A204.1 (cell line): ENCODE results near the gene PRR5.

Source experiments
- FAIRE-seq: peaks from 2 replicates; lab custom pipeline; 2012; peaks lifted over from hg19 to GRCh38; lab: Jason Lieb, UNC

The PRR5 gene

DNA sequence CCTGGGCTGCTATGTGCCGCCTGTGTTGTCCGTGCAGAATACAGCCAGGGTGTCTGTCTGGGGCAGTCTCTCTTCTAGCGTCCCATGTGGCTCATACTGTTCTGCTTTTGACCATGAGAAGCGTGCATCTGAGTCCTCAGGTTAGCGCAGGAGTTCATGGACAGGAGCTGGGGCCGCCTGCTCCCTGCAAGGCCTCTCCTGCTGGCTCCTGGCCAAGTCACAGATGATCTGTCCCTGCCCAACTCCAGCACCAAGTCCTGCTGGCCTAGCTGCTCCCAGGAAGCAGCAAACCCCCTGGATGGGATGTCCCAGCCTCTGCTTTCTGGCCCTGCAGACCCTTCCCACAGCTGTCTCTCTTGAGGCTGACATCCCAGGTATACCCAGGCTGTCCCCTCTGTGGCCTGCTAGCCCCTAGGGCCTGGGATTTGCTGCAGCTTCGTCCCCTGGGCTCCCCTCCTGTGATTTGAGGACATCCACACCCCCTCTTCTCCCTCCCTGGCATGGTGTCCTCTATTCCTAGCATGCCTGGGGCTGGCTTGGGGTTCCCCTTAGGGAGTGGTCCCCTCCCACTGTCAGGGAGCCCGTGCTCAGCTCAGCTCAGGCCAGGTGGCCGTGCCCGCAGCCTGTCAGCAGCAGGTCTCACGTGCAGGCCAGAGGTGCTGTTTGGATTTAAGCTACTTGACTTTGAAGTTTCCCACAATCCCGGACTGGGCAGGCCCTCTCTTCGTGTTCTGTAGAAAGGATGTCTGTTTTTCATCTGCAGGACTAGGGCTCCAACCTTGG lies 17.8 kb downstream of the PRR5 start:
- no peak for FAIRE-seq

DNA sequence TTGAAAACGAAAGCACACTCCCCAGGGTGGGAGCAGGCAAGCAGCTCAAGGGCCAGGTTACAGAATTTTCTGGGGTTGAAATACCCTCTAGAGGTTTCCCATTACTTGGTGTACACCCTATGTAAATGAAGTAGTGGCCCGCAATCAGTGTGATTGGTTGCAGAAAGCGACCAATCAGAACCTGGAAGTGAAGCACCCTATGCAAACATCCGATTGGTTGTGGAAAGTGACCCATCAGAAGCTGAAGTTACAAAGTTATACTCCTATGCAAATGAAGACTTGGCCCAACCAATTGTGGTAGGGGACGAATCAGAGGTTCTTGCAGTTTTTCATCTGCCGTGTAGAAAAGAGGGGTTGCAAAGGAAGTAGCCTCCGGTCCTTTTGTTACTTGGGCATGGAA lies 19.2 kb downstream of the PRR5 start:
- no peak for FAIRE-seq

DNA sequence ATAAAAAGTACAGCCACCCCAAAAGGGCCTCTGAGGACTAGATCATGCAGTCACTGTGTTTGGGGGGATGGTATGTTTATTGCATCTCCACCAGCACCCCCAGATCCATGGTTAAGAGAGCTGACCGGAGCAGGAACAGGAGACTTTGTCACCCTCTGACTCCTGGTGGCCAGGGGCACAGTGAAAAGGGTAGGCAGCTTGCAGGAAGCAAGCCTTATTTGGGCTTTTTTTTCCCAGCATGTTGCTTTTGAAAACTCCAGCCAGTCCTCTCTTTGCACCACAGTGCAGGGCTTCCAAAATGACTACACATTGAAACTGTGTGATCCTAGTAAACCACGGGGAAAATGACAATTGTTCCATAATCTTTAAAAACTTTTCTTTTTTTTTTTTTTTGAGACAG lies 20.6 kb downstream of the PRR5 start:
- FAIRE-seq = no peak

DNA sequence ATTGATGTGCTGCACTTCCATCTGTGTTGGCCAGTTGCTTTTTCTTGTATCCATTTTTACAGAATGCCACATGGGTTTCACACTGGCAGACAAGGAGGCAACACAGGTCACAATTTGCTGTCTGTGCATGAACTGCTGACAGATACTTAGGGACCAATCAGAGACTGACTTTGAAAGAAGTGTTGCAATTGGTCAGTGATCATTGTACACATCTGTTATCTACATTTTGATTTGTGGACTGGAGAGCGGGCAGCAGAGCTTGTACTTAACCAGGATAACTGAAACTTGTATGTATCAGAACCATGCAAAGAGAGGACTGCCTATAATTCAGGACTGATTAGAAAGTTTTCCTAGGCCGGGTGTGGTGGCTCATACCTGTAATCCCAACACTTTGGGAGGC lies 21.8 kb downstream of the PRR5 start:
- no peak for FAIRE-seq

DNA sequence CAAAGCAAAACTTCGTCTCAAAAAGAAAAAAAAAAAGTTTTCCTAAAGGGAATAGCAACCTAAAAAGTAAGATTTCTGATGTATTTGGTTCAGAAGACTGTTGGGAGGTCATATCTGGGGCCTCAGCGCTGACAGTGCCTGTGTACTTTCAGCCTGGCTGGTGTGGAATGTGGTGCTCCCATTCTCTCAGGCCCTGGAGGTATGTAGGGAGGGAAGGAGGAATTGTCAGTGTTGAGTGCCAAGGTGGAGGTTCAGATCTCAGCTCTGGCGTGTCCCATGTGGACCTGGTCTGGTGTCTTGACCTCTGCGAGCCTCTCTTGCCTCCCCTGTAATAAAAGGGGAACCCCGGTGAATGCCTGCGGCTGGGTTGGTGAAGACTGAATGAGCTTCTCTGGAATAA lies 22.4 kb downstream of the PRR5 start:
- FAIRE-seq = no peak

DNA sequence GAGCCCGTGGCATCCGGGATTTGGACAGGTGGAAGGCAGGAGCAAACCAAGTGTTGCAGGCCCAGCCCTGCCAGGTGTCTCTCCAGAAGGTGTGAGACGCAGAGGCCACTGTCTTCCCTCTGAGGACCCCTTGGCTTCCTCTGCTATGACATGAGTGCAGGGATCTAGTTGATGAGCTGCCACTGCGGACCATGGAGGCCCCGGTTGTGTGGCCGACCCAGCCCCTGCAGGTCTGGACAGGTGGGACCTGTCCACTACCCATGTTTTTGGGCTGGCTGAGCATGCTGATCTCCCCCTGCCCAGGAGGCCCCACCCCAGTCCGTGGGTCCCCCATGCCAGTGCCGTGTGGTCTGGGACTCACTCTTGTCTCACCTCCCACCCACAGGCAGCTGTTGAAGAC lies 22.9 kb downstream of the PRR5 start:
- no peak for FAIRE-seq

DNA sequence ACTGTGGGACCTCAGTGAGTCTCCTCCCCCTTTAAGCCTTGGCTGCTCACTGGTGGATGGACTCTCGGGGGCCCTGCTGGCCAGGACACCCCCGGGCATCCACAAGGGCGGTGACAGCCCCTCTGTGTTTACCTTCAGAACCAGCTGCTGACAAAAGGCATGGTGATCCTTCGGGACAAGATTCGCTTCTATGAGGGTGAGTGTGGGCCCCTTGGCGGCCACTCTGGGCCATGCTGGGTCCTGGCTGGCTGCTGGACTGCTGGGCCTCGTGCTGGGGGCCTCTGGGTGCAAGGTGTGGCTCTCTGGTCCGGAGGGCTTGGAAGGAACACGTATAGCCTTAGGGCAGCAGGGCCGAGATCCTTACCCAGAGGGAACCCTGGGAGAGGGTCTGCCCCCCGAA lies 24.4 kb downstream of the PRR5 start:
- FAIRE-seq = no peak

DNA sequence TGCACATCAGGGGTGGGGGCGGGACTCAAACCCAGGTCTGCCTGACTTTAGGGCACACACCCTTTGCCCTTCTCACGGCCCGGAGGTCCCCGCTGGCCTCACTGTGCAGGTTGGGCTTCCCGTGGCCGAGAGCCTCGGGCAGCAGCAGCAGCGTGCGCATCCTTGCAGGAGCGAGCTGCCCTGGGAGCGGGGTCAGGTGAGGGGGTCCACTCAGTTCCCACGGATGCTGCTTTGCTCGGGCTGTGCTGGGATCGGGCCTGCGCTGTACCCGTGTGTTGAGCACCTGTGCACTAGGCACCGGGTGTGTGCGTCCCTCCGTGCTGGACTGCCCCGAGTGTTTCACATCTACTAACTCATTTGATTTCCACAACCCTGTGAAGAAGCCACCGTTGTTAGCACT lies 25.1 kb downstream of the PRR5 start:
- FAIRE-seq = no peak

DNA sequence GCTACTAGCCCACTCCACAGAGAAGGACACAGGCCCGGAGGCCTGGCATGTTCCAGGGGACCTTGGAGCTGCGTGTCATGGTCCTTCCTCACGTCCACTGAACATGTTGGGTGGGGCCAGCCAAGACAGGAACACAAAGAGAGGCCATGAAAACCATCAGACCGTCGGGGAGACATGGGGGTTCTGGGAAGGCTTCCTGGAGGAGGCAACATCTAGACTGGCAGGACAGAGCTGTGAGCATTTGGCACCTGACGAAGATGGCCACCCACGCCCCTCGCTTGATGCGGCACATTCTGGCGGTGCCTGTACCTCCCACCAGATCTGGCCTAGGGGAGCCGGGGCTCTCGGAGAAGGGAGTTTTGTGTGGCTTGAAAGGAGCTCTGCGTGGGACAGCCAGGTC lies 25.7 kb downstream of the PRR5 start:
- FAIRE-seq = no peak

DNA sequence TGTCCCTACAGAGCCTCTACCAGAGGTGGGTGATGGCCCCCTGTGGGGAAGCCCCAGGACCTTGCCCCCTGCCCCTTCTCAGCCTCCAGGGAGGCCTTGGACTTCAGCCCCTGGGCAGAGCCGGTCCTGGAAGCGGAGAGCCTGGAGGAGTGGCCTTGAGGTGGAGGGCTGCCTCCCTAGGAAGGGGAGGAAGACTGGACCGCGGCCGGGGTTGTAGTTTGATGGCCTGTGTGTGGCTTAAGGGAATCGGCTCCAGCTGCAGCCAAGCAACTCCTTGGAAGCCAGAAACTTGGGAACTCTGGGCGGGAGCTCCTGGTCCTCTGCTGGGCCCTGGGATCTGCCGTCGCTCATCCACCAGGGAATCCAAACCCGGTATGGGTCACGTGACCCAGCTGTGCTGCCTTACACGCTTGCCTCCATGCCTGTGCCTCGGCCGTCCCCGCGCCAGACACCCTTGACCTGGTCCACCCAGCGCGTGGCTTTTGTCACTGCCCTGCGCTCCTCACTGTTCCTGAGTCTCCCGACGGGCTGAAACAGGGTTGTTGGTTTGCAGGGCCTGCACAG lies 26.8 kb downstream of the PRR5 start:
- no peak for FAIRE-seq

DNA sequence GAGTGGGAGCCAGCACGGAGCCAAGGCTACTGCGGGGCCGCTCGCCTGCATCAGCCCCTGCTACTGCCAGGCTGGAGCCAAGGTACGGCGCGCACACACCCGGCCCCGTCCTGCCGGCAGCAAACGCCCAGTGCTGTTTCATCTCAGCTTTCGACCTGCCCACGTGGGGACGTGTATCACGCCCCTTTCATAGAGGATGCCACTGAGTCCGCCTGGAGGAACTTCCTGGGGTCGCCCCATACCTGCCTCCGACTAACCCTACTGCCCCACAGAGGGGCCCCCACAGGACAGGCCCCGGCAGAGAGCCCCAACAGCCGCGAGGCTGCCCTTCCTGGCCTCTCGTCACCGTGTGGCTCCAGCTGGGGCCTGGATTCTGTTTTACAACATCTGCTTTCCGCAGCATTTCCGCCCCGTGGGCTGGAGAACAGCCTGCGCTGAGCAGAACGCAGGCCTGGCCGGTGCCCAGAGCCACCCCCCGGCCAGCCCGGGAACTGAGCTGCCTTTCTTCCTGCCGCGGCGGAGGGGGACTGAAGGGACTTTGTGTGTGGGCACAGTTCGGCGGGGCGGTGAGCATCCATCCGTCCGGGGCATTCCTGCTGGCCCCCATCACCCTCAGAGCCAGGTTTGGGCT lies 27.5 kb downstream of the PRR5 start:
- FAIRE-seq = no peak

DNA sequence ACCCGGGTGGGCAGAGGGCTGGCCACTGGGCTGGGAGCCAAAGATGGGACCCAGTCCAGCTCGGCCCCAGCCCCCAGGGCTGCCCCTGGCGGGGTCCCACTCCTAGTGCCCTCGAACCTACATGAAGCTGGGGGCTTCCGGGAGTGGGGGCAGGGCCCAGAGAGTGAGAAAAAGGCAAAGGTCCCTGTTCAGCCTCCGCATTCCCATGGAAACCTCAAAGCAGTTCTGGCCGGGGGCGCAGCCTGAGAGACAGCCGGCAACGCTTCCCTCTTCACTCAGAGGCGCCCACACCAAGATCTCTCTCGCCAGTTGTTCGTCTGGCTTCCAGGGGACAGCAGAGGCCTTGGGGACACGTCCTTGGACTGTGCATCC lies 28.0 kb downstream of the PRR5 start:
- no peak for FAIRE-seq

DNA sequence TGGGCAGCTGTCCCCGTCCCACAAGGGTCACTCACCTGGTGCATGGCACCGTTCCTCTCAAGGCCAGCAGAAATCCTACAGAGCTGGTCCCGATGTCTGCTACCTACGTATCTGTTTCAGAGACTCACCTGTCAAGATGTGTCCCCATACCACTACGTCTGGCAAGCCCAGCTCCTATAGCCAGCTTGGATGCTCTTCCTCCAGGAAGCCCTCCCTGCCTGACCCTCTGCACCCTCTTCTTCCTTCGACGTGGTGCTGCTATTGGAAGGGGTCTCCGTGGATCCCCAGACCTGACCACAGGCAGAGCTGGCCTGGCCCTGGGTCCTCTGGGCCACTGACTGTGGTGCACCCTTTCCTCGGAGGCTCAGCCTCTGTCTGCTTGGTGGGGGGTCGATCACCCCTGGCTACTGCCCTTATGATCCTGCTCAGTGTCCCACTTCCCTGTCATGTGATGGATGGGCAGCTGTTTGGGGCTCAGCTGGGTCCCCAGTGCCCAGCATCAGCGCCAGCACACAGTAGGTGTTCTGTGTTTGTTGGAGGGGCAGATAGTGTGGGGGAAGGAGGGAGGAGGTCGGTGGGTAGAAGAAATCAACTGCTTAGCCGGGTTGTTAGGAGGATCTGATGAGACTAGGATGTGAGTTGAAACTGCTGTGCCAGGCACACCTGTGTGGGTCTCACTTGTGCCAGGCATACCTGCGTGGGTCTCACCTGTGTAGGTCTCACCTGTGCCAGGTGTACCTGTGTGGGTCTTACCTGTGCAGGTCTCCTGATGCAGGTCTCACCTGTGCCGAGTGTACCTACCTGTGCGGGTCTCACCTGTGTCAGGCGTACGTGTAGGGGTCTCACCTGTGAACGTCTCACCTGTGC lies 28.7 kb downstream of the PRR5 start:
- no peak for FAIRE-seq

DNA sequence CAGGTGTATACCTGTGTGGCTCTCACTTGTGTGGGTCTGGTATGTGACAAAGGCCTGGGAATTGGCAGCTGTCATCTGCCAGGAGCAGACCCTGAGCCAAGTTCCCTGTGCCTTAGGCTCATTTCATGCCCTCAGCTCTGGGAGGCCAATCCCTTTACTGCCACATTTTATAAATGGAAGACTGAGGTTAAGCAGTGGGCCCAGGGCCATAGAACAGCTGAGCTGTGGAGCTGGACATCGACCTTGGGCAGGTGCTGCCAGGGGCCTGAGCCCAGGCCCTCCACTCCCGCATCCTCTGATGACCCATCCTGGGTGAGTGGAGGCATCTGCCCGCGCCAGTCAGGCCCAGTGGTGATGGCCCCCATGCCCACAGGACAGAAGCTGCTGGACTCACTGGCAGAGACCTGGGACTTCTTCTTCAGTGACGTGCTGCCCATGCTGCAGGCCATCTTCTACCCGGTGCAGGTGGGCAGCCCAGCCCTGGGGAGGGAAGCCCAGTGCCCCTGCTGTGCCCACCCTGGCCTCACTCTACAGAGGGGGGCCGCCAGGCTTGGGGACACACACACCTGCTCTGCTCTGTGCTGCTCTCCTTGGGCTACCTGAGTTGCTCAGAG lies 29.5 kb downstream of the PRR5 start:
- FAIRE-seq = no peak

DNA sequence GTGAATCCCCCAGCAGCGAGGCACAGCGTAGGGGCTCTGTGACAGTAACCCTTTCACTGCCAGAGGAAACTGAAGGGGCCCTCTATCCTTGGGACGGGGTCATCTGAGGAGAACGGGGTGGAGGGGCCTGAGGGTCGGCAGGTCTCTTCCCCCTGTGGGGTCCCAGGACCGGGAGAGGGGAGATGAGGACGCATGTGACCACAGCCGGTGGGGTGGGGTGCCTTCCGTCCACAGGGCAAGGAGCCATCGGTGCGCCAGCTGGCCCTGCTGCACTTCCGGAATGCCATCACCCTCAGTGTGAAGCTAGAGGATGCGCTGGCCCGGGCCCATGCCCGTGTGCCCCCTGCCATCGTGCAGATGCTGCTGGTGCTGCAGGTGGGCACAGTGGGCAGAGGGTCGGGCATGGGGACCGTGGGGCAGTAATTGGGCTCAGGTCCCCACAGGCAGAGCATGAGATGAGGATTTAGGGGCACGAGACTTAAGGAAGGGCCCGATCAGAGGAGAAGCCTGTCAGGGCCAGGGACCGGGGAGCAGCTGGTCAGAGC lies 30.1 kb downstream of the PRR5 start:
- no peak for FAIRE-seq

DNA sequence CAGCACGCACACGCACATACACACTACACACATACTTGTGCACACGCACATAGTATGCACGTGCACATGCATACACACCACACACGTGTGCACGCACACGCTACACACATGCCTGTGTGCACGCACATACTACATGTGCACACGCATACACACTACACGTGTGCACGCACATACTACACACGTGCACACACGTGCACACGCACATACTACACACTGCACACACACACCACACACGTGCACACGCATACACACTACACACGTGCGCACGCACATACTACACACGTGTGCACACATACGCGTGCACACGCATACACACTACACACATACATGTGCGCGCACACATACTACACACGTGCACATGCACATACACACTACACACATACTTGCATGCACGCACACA lies 30.7 kb downstream of the PRR5 start:
- FAIRE-seq = no peak

DNA sequence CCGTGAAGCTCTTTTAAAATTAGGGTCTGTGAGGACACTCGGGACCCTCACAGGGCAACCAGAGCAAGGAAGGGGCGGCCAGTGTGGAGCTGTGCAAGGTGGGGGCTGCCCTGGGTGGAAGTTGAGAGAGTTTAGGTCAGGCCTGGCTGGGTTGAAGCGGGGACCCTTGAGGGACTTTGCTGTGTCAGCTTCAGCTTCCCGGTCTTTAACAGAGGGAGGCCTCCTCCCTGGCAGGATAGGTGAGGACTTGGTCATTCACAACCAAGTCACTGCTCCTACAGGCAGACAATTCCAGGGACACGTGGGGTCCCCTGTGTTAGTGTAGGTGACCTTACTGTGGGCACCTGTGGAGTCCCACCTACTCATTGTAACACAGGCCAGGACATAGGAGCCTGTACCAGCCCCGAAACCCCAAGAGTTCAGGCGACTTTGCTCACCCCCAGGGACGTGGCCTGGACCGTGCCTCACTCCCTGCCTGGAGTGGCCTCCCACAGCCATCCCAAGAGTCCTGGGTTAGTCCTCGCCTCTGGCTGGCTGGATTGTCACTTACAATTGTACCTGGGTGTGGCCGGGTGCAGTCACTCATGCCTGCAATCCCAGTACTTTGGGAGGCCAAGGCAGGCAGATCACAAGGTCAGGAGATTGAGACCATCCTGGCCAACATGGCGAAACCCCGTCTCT lies 31.6 kb downstream of the PRR5 start:
- no peak for FAIRE-seq

DNA sequence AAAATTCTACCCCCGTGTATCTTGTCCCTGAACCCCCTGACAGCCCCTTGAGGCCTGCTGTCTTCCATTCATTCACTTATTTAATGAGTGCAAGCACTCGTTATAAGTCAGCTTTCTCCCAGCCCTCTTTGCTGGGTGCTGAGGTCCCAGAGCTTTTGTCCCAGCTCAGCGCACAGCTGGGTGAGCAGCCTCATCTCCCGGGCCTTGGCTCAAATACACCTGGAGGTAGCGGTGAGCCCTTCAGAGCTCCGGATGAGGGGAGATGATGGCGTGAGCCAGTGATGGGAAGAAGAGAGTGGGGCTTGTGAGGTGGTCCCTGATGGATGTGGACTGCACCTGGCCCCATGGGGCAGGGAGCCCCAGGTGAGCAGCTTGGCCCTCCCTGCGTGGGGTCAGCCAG lies 32.3 kb downstream of the PRR5 start:
- FAIRE-seq = no peak

DNA sequence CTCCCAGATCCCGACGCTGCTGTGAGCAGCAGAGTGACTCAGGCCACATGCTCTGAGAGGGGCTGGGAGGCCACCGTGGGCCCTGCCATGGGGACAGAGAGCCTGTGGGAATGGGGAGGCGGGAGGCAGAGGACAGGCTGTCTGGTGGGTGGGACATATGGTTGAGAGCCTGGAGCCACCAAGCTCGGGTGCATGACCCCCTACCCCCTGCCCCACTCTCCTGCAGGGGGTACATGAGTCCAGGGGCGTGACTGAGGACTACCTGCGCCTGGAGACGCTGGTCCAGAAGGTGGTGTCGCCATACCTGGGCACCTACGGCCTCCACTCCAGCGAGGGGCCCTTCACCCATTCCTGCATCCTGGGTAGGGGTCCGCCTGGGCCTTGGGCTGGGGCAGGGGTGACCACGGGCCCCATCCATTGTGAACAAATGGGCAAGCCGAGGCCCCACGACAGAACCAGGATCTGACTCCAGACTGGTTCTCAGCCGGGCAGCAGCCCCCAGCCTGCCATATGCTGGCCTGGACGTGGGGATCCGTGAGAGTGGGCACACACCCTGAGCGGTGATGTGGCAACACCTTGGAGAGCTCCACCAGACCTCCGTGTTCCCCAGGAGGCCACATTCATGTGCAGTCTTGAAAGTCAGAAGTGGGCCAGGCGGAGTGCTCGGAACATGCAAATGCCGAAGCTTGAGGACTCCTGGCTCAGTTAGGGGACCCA lies 33.0 kb downstream of the PRR5 start:
- no peak for FAIRE-seq

DNA sequence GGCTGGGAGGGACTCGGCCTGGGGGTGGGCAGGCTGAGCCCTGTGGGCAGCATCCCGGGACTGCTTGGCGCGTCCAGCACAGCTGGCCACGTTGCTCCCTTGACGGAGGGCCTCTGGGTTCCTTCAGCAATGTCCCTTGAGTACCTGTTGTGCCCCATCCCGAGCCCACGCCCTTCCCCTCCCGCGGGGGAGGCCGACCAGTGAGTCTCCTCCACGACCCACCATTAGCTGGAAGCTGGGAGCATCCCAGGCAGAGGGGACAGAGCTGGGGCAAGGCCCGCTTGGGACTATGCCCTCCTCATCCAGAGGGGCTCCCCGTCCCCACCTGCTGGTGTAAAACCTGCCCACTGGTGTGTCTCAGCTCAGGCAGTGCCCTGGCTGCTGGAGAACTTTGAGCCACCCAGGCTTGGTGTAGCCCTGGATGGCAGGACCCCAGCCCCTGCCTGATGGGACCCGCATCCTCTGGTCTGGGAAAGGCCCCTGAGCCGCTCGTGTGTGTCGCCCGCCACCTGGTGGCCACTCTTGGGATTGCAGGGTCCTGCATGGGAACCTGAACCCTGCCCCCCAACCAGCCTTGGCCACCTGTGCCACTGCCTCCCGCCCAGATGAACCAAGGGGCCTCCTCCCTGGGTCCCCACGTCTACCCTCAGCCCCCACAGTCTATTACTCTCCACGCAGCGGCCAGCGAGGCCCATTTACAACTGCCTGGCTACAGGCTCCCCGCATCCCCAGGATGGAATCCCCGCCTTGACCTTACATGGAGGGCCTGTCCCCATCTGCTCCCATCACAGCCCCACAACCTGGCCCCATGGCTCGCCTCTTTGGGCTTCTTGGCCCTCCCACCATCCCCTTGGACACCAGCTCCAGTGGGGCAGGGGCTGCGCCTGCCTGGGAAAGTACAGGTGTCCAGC lies 33.8 kb downstream of the PRR5 start:
- FAIRE-seq = no peak
